ENCODE results near the gene TMEM145. TPM values are rescaled to one million over a fixed set of nuclear protein-coding genes. Genes with fewer than 3 reads are reported as not detected.

Gene TMEM145
- total and polyA plus RNA-seq, 2 donors (not counting 1 experiment from before 2014, with no cell fraction given), result 0.05 to 0.83 TPM

DNA sequence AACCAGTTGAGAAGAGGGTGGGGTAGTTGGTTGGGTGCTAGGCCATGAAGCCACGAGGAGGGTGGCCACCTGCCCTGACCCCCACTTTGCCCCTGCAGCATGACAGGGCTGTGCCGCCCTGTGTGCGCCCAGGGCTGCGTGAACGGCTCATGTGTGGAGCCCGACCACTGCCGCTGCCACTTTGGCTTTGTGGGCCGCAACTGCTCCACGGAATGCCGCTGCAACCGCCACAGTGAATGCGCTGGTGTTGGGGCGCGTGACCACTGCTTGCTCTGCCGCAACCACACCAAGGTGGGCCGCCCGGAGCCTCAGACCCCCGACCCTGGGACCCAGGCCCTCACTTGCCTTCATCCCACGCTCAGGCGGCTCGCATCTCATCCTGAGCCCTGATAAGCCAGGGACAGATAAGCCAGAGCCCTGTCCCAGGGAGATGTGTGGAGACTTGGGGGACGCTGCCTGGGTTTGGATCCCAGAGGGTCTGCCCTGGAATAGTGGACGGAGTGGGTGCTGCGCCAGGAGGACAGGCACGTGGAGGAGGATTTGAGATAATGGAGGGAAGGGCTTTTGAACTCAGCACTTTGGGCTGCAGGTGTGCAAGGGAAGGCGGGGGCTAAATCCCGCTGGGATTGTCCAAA is 56.4 kb downstream of the TMEM145 start:
- H3K4me1 ChIP-seq (ENCODE audit: control insufficient read depth, extremely low read depth, insufficient read depth, low read length), result no peaks in the 10 kb centered on the region
- TF ChIP-seq, protein P1, sequence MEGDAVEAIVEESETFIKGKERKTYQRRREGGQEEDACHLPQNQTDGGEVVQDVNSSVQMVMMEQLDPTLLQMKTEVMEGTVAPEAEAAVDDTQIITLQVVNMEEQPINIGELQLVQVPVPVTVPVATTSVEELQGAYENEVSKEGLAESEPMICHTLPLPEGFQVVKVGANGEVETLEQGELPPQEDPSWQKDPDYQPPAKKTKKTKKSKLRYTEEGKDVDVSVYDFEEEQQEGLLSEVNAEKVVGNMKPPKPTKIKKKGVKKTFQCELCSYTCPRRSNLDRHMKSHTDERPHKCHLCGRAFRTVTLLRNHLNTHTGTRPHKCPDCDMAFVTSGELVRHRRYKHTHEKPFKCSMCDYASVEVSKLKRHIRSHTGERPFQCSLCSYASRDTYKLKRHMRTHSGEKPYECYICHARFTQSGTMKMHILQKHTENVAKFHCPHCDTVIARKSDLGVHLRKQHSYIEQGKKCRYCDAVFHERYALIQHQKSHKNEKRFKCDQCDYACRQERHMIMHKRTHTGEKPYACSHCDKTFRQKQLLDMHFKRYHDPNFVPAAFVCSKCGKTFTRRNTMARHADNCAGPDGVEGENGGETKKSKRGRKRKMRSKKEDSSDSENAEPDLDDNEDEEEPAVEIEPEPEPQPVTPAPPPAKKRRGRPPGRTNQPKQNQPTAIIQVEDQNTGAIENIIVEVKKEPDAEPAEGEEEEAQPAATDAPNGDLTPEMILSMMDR (conservative IDR thresholded peaks at IDR 0.05 in 1 of 2, IDR thresholded peaks at IDR 0.05 in 1 of 2; ENCODE audit: low read depth in 1 of 2, low read length in 2 of 2), result no peak
- TF ChIP-seq EZH2 (IDR thresholded peaks at IDR 0.05; ENCODE audit: low read length, missing control alignments), result no peak
- H3K9me3 ChIP-seq (ENCODE audit: control insufficient read depth, insufficient read depth, low read depth, low read length), result no peaks in the 10 kb centered on the region

DNA sequence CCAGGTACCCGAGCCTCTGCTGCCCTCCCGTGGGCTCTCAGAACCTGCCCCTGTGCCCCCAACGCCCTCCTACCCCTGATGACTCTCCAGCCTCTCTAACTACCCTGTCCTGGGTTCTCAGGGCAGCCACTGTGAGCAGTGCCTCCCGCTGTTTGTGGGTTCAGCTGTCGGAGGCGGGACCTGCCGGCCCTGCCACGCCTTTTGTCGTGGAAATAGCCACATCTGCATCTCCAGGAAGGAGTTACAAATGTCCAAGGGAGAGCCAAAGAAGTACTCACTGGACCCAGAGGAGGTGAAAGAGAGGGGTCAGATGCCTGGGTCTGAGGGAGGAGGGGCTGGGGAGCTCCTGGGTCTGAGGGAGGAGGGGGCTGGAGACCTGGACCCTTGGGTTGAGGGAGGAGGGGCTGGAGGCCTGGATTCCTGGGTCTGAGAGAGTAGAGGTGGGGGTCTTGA is 57.0 kb downstream of the TMEM145 start:
- no peaks in the 10 kb centered on the region for H3K27me3 ChIP-seq (ENCODE audit: control insufficient read depth, insufficient read depth, low read length)
- no peak for DNase-seq (ENCODE audit: low read depth in 2 of 2)
- TF ChIP-seq, protein P1 (conservative IDR thresholded peaks at IDR 0.05 in 1 of 2, IDR thresholded peaks at IDR 0.05 in 1 of 2; ENCODE audit: low read depth in 1 of 2, low read length in 2 of 2), result no peak
- no peak for TF ChIP-seq EZH2 (IDR thresholded peaks at IDR 0.05; ENCODE audit: low read length, missing control alignments)

More for the DNA sequence above, 56.4 kb downstream of the TMEM145 start:
- no peak for DNase-seq (ENCODE audit: low read depth in 2 of 2)
- no peaks in the 10 kb centered on the region for H3K79me2 ChIP-seq (ENCODE audit: control insufficient read depth, insufficient read depth, low read length)
- H3K36me3 ChIP-seq (ENCODE audit: control insufficient read depth, insufficient read depth, low read length), result no peaks in the 10 kb centered on the region
- no peaks in the 10 kb centered on the region for H4K20me1 ChIP-seq (ENCODE audit: control insufficient read depth, extremely low read depth, insufficient read depth, low read length)
- H3K4me2 ChIP-seq (ENCODE audit: extremely low read depth, insufficient read depth, low read length), result no peak overlapping the region
- no peak overlapping the region for H2AFZ ChIP-seq (ENCODE audit: low read length)
- H3K9ac ChIP-seq (ENCODE audit: insufficient read depth, low read length), result no peak overlapping the region
- no peaks in the 10 kb centered on the region for H3K27me3 ChIP-seq (ENCODE audit: control insufficient read depth, insufficient read depth, low read length)
- no peak overlapping the region for H3K4me3 ChIP-seq (replicated peaks in 1 of 4; ENCODE audit: control extremely low read depth in 1 of 4, insufficient read depth in 1 of 4, low read depth in 3 of 4, low read length in 4 of 4)
- no peak overlapping the region for H3K27ac ChIP-seq (ENCODE audit: insufficient read depth, low read length)

DNA sequence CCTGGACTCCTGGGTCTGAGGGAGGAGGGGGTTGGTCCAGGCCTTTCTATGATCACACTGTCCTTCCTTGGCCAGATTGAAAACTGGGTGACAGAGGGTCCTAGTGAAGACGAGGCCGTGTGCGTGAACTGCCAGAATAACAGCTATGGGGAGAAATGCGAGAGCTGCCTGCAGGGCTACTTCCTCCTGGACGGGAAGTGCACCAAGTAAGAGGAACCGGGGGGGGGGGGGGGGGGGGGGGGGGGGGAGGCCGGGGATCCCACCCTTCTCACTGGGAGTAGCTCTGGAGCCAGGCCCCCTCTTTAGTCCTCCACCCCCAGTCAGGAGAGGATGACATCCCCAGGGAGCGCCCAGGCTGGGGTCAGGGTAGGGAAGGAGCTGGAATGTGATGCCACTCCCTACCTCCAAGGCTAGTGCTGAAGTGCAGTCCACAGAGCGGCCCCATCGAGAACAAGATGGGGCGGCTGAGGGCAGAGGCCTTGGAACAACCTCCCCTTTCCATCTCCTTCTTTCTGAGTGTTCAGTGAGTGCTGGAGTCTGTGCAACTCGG is 57.6 kb downstream of the TMEM145 start:
- Histone ChIP-seq H4K20me1 (ENCODE audit: control insufficient read depth, extremely low read depth, insufficient read depth, low read length) (no peaks in the 10 kb centered on the region), H3K4me2 (ENCODE audit: extremely low read depth, insufficient read depth, low read length) (no peak overlapping the region), H3K4me1 (ENCODE audit: control insufficient read depth, extremely low read depth, insufficient read depth, low read length) (no peaks in the 10 kb centered on the region), H3K9me3 (ENCODE audit: control insufficient read depth, insufficient read depth, low read depth, low read length) (no peaks in the 10 kb centered on the region), H3K79me2 (ENCODE audit: control insufficient read depth, insufficient read depth, low read length) (no peaks in the 10 kb centered on the region), H3K4me3 (replicated peaks in 1 of 4; ENCODE audit: control extremely low read depth in 1 of 4, insufficient read depth in 1 of 4, low read depth in 3 of 4, low read length in 4 of 4) (no peak overlapping the region), H3K27me3 (ENCODE audit: control insufficient read depth, insufficient read depth, low read length) (no peaks in the 10 kb centered on the region), H3K9ac (ENCODE audit: insufficient read depth, low read length) (no peak overlapping the region), H3K27ac (ENCODE audit: insufficient read depth, low read length) (no peak overlapping the region), H2AFZ (ENCODE audit: low read length) (no peak overlapping the region), H3K36me3 (ENCODE audit: control insufficient read depth, insufficient read depth, low read length) (no peaks in the 10 kb centered on the region)
- TF ChIP-seq, protein P1 (conservative IDR thresholded peaks at IDR 0.05 in 1 of 2, IDR thresholded peaks at IDR 0.05 in 1 of 2; ENCODE audit: low read depth in 1 of 2, low read length in 2 of 2), result no peak
- TF ChIP-seq EZH2 (IDR thresholded peaks at IDR 0.05; ENCODE audit: low read length, missing control alignments), result no peak
- DNase-seq (ENCODE audit: low read depth in 2 of 2), result peak; percentile 14 to 72

More for the DNA sequence above, 57.0 kb downstream of the TMEM145 start:
- no peaks in the 10 kb centered on the region for H3K36me3 ChIP-seq (ENCODE audit: control insufficient read depth, insufficient read depth, low read length)
- no peak overlapping the region for H3K9ac ChIP-seq (ENCODE audit: insufficient read depth, low read length)
- no peak overlapping the region for H3K27ac ChIP-seq (ENCODE audit: insufficient read depth, low read length)
- no peaks in the 10 kb centered on the region for H3K4me1 ChIP-seq (ENCODE audit: control insufficient read depth, extremely low read depth, insufficient read depth, low read length)
- no peaks in the 10 kb centered on the region for H4K20me1 ChIP-seq (ENCODE audit: control insufficient read depth, extremely low read depth, insufficient read depth, low read length)
- H3K4me2 ChIP-seq (ENCODE audit: extremely low read depth, insufficient read depth, low read length), result no peak overlapping the region
- no peak overlapping the region for H3K4me3 ChIP-seq (replicated peaks in 1 of 4; ENCODE audit: control extremely low read depth in 1 of 4, insufficient read depth in 1 of 4, low read depth in 3 of 4, low read length in 4 of 4)
- H2AFZ ChIP-seq (ENCODE audit: low read length), result no peak overlapping the region
- no peaks in the 10 kb centered on the region for H3K9me3 ChIP-seq (ENCODE audit: control insufficient read depth, insufficient read depth, low read depth, low read length)
- H3K79me2 ChIP-seq (ENCODE audit: control insufficient read depth, insufficient read depth, low read length), result no peaks in the 10 kb centered on the region

Other genes with a start within 250 kb of the TMEM145 start
- 0.77 and 3.5 TPM in 2 replicates for gene GRIK5, start 243.1 kb upstream of the TMEM145 start, total RNA-seq
- gene GRIK5, start 243.1 kb upstream of the TMEM145 start, polyA plus RNA-seq, result 0.03 and 0.69 TPM in 2 replicates
- 7.7 and 9.9 TPM in 2 replicates for gene ZNF574, start 237.1 kb upstream of the TMEM145 start, total RNA-seq
- gene ZNF574, start 237.1 kb upstream of the TMEM145 start, polyA plus RNA-seq, result 5.1 and 6.6 TPM in 2 replicates
- under 0.01 and 0.17 TPM in 2 replicates for gene POU2F2, start 180.9 kb upstream of the TMEM145 start, total RNA-seq
- gene POU2F2, start 180.9 kb upstream of the TMEM145 start, polyA plus RNA-seq, result 0.31 and 0.43 TPM in 2 replicates
- 11.3 and 17.8 TPM in 2 replicates for gene DEDD2, start 95.6 kb upstream of the TMEM145 start, total RNA-seq
- gene DEDD2, start 95.6 kb upstream of the TMEM145 start, polyA plus RNA-seq, result 9.8 and 10.0 TPM in 2 replicates
- 6.7 and 7.8 TPM in 2 replicates for gene ZNF526, start 93.0 kb upstream of the TMEM145 start, total RNA-seq
- gene ZNF526, start 93.0 kb upstream of the TMEM145 start, polyA plus RNA-seq, result 4.9 and 5.9 TPM in 2 replicates
- 8.7 and 11.6 TPM in 2 replicates for gene GSK3A, start 70.7 kb upstream of the TMEM145 start, total RNA-seq
- 21.7 and 30.6 TPM in 2 replicates for gene GSK3A, start 70.7 kb upstream of the TMEM145 start, polyA plus RNA-seq
- 13.2 and 14.1 TPM in 2 replicates for gene ERF, start 58.2 kb upstream of the TMEM145 start, total RNA-seq
- 35.3 and 36.3 TPM in 2 replicates for gene ERF, start 58.2 kb upstream of the TMEM145 start, polyA plus RNA-seq
- gene CIC, start 44.1 kb upstream of the TMEM145 start, total RNA-seq, result 16.7 and 23.6 TPM in 2 replicates
- gene CIC, start 44.1 kb upstream of the TMEM145 start, polyA plus RNA-seq, result 8.5 and 14.5 TPM in 2 replicates
- 0.17 and 0.26 TPM in 2 replicates for gene PRR19, start 11.2 kb upstream of the TMEM145 start, total RNA-seq
- gene PRR19, start 11.2 kb upstream of the TMEM145 start, polyA plus RNA-seq, result 0.39 and 0.54 TPM in 2 replicates
- gene PAFAH1B3, start 10.7 kb upstream of the TMEM145 start, total RNA-seq, result 25.9 and 32.1 TPM in 2 replicates
- 20.1 and 34.1 TPM in 2 replicates for gene PAFAH1B3, start 10.7 kb upstream of the TMEM145 start, polyA plus RNA-seq
- gene MEGF8, start 12.3 kb downstream of the TMEM145 start, total RNA-seq, result 27.6 and 32.1 TPM in 2 replicates
- gene MEGF8, start 12.3 kb downstream of the TMEM145 start, polyA plus RNA-seq, result 7.8 and 9.3 TPM in 2 replicates
- not detected in 2 replicates for gene CNFN, start 77.0 kb downstream of the TMEM145 start, total RNA-seq
- not detected in 2 replicates for gene CNFN, start 77.0 kb downstream of the TMEM145 start, polyA plus RNA-seq
- 0.51 and 1.7 TPM in 2 replicates for gene LIPE, start 114.1 kb downstream of the TMEM145 start, total RNA-seq
- gene LIPE, start 114.1 kb downstream of the TMEM145 start, polyA plus RNA-seq, result 1.1 and 2.7 TPM in 2 replicates
- gene CXCL17, start 129.6 kb downstream of the TMEM145 start, total RNA-seq, result not detected in 2 replicates
- gene CXCL17, start 129.6 kb downstream of the TMEM145 start, polyA plus RNA-seq, result not detected in 2 replicates
- not detected in 2 replicates for gene CEACAM1, start 215.2 kb downstream of the TMEM145 start, total RNA-seq
- gene CEACAM1, start 215.2 kb downstream of the TMEM145 start, polyA plus RNA-seq, result 0.03 TPM in 1 of 2 replicates, not detected in the other

All from fibroblast of lung (primary cell).